Activated T-cell treated with anti-CD3 and anti-CD28 coated beads for 48 hours (primary cell): ENCODE measurements around the gene NBPF3.
"Not testable (repeated sequence)": the region's sequence is repeated elsewhere in the genome, so short reads cannot be mapped to it uniquely, and the experiment has no call there.

Experiments used
- DNase-seq: peaks from one replicate; pipeline ENCODE4 v3.0.0-alpha.2; 2020; ENCODE audit warnings: low read depth

NBPF3 gene

GRCh38 chr1:21438646-21439312, 1.2 kb upstream of the NBPF3 start:
- not testable (repeated sequence) for DNase-seq

GRCh38 chr1:21439345-21439720, 604 bp upstream of the NBPF3 start:
- no peak for DNase-seq

DNA sequence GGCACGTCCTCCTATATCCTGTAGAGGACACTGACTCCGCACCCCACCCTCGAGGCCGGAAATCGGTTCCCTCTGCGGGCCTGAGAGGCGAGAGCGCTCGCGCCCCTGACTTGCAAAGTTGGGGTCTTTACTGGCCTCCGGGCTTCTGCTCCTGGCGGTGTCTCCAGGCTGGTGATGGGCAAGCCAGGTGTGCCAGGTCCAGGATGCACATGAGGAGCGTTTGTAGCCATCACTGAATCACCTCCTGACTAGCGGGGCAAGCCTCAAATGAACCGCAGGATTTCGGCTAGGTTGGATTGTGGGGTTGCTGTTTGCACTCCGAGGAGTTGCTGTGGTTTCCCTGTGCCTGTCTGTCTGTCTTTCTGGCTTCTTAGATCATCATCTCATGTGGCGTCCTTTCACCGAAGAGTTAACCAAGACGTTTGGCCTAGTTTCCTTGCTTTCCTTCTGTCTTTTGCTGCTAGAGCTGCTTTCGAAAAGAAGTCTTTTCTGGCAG, 741 bp downstream of the NBPF3 start:
- peak; percentile 25 for DNase-seq

- DNase-seq, result not testable (repeated sequence)
Measured at GRCh38 chr1:21446647-21447046, 6.7 kb downstream of the NBPF3 start.

DNA sequence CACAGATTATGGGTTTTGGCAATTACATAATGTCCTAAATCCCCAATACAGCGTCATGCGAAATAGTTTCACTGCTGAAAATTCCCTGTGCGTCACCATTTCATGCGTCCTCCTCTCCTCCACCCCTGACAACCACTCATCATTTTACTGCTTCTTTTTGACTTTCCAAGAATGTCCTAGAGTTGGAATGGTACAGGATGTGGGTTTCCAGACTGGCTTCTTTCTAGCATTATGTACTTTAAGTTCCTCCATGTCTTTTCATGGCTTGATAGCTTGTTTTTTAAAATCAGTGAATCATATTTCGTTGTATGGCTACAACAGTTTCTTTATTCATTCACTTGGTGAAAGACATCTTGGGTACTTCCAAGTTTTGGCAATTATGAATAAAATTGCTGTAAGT, 7.4 kb downstream of the NBPF3 start:
- DNase-seq, result no peak

DNA sequence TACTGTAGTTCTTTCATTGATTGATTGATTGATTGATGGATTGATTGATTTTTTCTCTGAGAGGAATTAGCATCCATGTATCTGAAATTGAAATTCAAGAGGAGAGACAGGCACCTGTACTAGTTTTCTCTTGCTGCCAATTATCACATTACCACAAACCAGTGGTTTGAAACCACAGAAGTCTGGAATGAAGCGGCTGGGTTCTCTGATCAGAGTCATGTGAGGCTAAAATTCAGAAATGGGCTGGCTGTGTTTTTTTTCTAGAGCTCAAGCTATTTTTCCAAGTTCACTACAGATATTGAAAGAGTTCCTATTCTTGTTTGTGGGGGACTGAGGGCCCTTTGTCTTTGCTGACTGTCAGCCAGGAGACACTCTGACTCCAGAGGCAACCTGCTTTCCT, 10.0 kb downstream of the NBPF3 start:
- no peak for DNase-seq

DNA sequence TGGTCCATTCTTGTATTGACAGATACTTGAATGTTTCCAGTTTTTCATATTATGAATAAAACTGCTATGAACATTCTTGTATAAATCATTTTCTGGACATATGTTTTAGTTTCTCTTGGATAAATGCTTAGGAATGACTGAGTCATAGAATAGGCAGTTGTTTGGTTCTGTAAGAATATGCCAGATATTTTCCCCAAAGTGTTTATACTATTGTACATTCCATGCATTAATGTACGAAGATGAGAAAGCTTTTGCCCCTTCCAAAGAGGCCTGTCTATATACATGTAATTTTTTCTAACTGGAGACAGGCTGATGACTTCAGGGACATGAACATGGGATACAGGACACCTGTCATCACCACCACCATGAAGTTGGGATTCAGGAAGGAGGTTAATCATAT, 11.3 kb downstream of the NBPF3 start:
- DNase-seq, result no peak

GRCh38 chr1:21451981-21452411, 12.1 kb downstream of the NBPF3 start:
- DNase-seq, result no peak

- not testable (repeated sequence) for DNase-seq
Measured at GRCh38 chr1:21453964-21454614, 14.2 kb downstream of the NBPF3 start.

DNA sequence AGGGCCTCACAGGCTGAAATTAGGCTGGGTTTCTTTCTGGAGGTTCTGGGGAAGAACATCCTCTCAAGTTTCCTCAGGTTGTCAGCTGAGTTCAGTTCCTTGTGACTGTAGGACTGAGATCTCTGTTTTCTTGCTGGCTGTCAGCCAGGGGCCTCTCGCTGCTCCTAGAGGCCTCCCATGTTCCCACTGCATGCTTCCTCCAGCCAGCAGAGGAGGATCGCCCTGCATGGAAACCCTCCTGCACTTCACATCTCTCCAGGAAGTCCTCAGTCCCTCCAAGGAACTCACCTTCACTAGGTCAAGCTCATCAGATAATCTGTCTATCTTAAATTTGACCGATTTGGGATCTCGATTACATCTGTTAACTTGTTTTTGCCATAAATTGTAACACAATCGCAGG, 15.0 kb downstream of the NBPF3 start:
- not testable (repeated sequence) for DNase-seq

DNA sequence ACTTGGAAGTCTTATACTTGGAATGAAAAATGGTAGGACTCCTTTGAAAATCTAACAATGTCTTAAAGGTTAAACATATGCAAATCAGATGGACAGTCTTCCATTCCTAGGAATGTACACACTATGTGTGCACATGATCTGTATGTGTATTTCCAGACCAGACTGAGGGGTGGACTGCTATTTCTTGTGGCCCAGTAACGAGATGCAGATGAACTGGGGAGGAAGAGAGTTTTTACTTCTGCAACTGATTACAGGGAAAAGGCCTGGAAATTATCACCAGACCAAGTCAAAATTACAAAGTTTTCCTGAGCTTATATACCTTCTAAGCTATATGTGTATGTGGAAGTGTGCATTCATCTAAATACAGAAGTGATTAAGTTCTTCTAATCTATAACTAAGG, 17.7 kb downstream of the NBPF3 start:
- no peak for DNase-seq

- not testable (repeated sequence) for DNase-seq
Measured at GRCh38 chr1:21465127-21465526, 25.2 kb downstream of the NBPF3 start.

GRCh38 chr1:21467946-21468345, 28.0 kb downstream of the NBPF3 start:
- not testable (repeated sequence) for DNase-seq

DNA sequence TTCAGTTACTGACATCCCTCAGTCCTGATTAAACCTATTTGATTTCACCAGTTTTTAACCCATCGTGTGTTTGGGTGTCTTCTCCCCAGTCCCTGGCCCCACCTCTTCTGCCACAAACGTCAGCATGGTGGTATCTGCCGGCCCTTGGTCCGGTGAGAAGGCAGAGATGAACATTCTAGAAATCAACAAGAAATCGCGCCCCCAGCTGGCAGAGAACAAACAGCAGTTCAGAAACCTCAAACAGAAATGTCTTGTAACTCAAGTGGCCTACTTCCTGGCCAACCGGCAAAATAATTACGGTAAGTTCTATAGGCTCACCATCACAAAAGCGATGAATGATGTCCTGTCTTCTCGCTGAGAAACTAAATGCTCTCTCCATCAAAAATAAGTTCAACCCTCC, 28.7 kb downstream of the NBPF3 start:
- peak; percentile 15 for DNase-seq

- DNase-seq, result no peak
Measured at GRCh38 chr1:21469581-21469980, 29.6 kb downstream of the NBPF3 start.

- DNase-seq, result no peak
Measured at GRCh38 chr1:21472861-21473260, 32.9 kb downstream of the NBPF3 start.

- DNase-seq, result no peak
Measured at GRCh38 chr1:21478356-21478755, 38.4 kb downstream of the NBPF3 start.

- not testable (repeated sequence) for DNase-seq
Measured at GRCh38 chr1:21483881-21484280, 43.9 kb downstream of the NBPF3 start.

GRCh38 chr1:21489146-21489545, 49.2 kb downstream of the NBPF3 start:
- no peak for DNase-seq

DNA sequence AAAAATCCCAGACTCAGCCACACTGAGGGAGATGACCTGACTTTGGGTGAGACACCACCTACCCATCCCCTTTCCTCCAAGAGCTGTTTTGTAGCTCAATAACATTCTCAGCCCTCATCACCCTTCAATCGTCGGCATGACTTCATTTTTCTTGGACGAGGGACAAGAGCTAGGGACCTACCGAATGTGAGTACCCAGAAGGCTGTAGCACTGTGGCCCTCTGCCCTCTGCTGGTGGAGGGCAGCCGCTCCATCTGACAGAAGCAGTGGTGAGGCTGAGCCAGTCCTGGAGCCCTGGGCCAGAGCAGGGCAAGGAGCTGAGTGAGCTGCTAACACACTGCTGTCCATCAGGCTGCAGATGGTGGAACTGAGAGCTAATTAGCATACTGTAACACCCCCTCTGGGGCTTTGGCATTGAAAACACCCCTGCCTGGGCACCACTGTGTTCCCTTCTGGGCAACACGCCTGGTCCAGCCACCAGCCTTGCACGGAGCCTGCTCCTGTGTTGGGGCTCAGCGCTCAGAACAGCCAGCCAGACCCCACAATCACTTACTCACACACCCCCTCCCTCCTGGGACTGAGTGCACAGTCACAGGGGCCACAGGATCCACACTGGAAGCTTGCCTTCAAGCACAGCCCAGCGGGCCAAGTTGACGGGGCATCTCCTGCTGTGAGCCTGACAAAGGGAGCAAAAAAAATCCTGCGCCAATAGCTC, 51.0 kb downstream of the NBPF3 start:
- DNase-seq, result peak; percentile 36

GRCh38 chr1:21491488-21492355, 51.8 kb downstream of the NBPF3 start:
- DNase-seq, result no peak

DNA sequence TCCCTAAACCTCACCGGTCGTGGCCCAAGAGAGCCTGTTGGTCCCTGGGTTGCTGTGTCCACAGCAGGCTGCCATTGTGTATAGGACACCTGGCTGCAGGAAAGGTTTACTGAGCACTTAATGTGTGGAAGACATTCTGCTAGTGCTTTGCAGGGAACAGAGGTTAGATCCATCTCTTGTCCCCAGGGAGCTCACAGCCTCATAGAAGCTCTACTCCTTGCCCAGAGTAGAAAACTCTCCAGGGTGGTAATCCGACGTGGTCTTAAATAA, 52.4 kb downstream of the NBPF3 start:
- no peak for DNase-seq
